GM21717 (cell line): ENCODE results near the gene CCND2.

Experiments
- ATAC-seq: cut with Tn5 transposase; IDR thresholded peaks from one replicate; pipeline ENCODE4 v1.9.1; 2021; ENCODE audit warnings: mild to moderate bottlenecking, moderate library complexity; ENCODE audit not compliant: unreplicated experiment

The CCND2 gene

GRCh38 chr12:4289231-4289878 is 15.8 kb downstream of the CCND2 start:
- ATAC-seq = no peak

- ATAC-seq = no peak
These were observed 16.6 kb downstream of the CCND2 start for GRCh38 chr12:4289998-4290790.

GRCh38 chr12:4292341-4293073 is 18.9 kb downstream of the CCND2 start:
- ATAC-seq = no peak

- ATAC-seq = no peak
These were observed 19.9 kb downstream of the CCND2 start for GRCh38 chr12:4293299-4293965.

GRCh38 chr12:4293966-4294505 is 20.5 kb downstream of the CCND2 start:
- no peak for ATAC-seq

- no peak for ATAC-seq
These were observed 23.2 kb downstream of the CCND2 start for GRCh38 chr12:4296751-4297150.

- ATAC-seq = no peak
These were observed 24.1 kb downstream of the CCND2 start for GRCh38 chr12:4297617-4298016.

GRCh38 chr12:4300883-4301282 is 27.3 kb downstream of the CCND2 start:
- ATAC-seq = no peak

- no peak for ATAC-seq
These were observed 28.5 kb downstream of the CCND2 start for GRCh38 chr12:4301932-4302501.

GRCh38 chr12:4302881-4303280 is 29.3 kb downstream of the CCND2 start:
- no peak for ATAC-seq

- ATAC-seq = no peak
These were observed 30.2 kb downstream of the CCND2 start for GRCh38 chr12:4303750-4304149.

- no peak for ATAC-seq
These were observed 34.2 kb downstream of the CCND2 start for GRCh38 chr12:4307593-4308333.

GRCh38 chr12:4308334-4308950 is 34.9 kb downstream of the CCND2 start:
- ATAC-seq = no peak

GRCh38 chr12:4311776-4312175 is 38.2 kb downstream of the CCND2 start:
- ATAC-seq = no peak

GRCh38 chr12:4312251-4312650 is 38.7 kb downstream of the CCND2 start:
- no peak for ATAC-seq

GRCh38 chr12:4320497-4320852 is 46.9 kb downstream of the CCND2 start:
- ATAC-seq = peak; percentile 43

GRCh38 chr12:4320853-4321701 is 47.5 kb downstream of the CCND2 start, which contains the start of gene TIGAR:
TSS of gene TIGAR (plus strand) at chr12:4321213. CDS start at chr12:4321272, 59 bp downstream.
- ATAC-seq = peak; percentile 96

- ATAC-seq = no peak
These were observed 49.2 kb downstream of the CCND2 start for GRCh38 chr12:4322726-4323125.
